H9 (cell line): Measurements from ENCODE around the gene SPEG. TPM values are rescaled to one million over a fixed set of nuclear protein-coding genes. Genes with fewer than 3 reads are reported as not detected.

ENCODE experiments used
- DNase-seq: peaks from one replicate; pipeline ENCODE4 v3.0.0-alpha.2; 2017
- H2AFZ ChIP-seq: one replicate; pipeline ENCODE4 v1.6.1; 2013; ENCODE audit warnings: mild to moderate bottlenecking, low read length, control low read depth, moderate library complexity
- H2AK5ac ChIP-seq: 2 replicates; pipeline ENCODE4 v1.6.1; 2013; ENCODE audit warnings: low read length, control low read depth, mixed read lengths; ENCODE audit not compliant: insufficient read length
- H2BK120ac ChIP-seq: one replicate; pipeline ENCODE4 v1.6.1; 2013; ENCODE audit warnings: low read depth, mild to moderate bottlenecking, low read length, control low read depth, inconsistent platforms; ENCODE audit not compliant: poor library complexity, severe bottlenecking
- H2BK12ac ChIP-seq: 2 replicates; pipeline ENCODE4 v1.6.1; 2013; ENCODE audit warnings: low read length, control low read depth, mixed read lengths, low read depth; ENCODE audit not compliant: insufficient read length
- H2BK15ac ChIP-seq: 2 replicates; pipeline ENCODE4 v1.6.1; 2013; ENCODE audit warnings: low read depth, low read length, control low read depth
- H2BK20ac ChIP-seq: one replicate; pipeline ENCODE4 v1.6.1; 2013; ENCODE audit warnings: low read depth, mild to moderate bottlenecking, low read length, control low read depth, inconsistent platforms; ENCODE audit not compliant: poor library complexity, severe bottlenecking
- H2BK5ac ChIP-seq: 2 replicates; pipeline ENCODE4 v1.6.1; 2013; ENCODE audit warnings: low read length, control low read depth, mixed read lengths; ENCODE audit not compliant: insufficient read length
- H3K14ac ChIP-seq: 2 replicates; pipeline ENCODE4 v1.6.1; 2013; ENCODE audit warnings: low read length, control low read depth; ENCODE audit not compliant: insufficient read depth
- H3K18ac ChIP-seq: 2 replicates; pipeline ENCODE4 v1.6.1; 2013; ENCODE audit warnings: low read depth, mild to moderate bottlenecking, mixed read lengths, low read length, control low read depth; ENCODE audit not compliant: insufficient read length
- H3K23ac ChIP-seq: 2 replicates; pipeline ENCODE4 v1.6.1; 2013; ENCODE audit warnings: low read length, control low read depth, mixed read lengths, low read depth; ENCODE audit not compliant: insufficient read length
- H3K23me2 ChIP-seq: 2 replicates; pipeline ENCODE4 v1.6.1; 2013; ENCODE audit warnings: low read depth, mild to moderate bottlenecking, mixed read lengths, low read length, control low read depth; ENCODE audit not compliant: insufficient read length, poor library complexity, severe bottlenecking
- H3K27ac ChIP-seq: 2 replicates; pipeline ENCODE4 v1.5.1; 2013; ENCODE audit warnings: low read length, control low read depth, mixed read lengths, low read depth; ENCODE audit not compliant: insufficient read length
- H3K27me3 ChIP-seq: 2 replicates; pipeline ENCODE4 v1.6.1; 2013; ENCODE audit warnings: low read length, control low read depth, inconsistent platforms; ENCODE audit not compliant: insufficient read depth
- H3K4ac ChIP-seq: 2 replicates; pipeline ENCODE4 v1.6.1; 2013; ENCODE audit warnings: low read depth, mild to moderate bottlenecking, control low read depth, inconsistent platforms, low read length, moderate library complexity
- H3K4me1 ChIP-seq: 2 replicates; pipeline ENCODE4 v1.6.1; 2013; ENCODE audit warnings: low read length, control low read depth, inconsistent platforms; ENCODE audit not compliant: insufficient read depth
- H3K4me2 ChIP-seq: 2 replicates; pipeline ENCODE4 v1.6.1; 2013; ENCODE audit warnings: low read length, control low read depth, mixed read lengths; ENCODE audit not compliant: insufficient read length, insufficient read depth
- H3K56ac ChIP-seq: 2 replicates; pipeline ENCODE4 v1.6.1; 2013; ENCODE audit warnings: low read depth, mild to moderate bottlenecking, mixed read lengths, low read length, control low read depth; ENCODE audit not compliant: insufficient read length
- H3K79me1 ChIP-seq: 2 replicates; pipeline ENCODE4 v1.6.1; 2013; ENCODE audit warnings: low read depth, mild to moderate bottlenecking, moderate library complexity, low read length, control low read depth, inconsistent platforms; ENCODE audit not compliant: insufficient read depth, poor library complexity, severe bottlenecking
- H3K79me2 ChIP-seq: 2 replicates; pipeline ENCODE4 v1.6.1; 2013; ENCODE audit warnings: low read length, control low read depth, inconsistent platforms; ENCODE audit not compliant: insufficient read depth
- H3K9ac ChIP-seq: 2 replicates; pipeline ENCODE4 v1.6.1; 2013; ENCODE audit warnings: low read length, control low read depth, mixed read lengths; ENCODE audit not compliant: insufficient read length; ENCODE audit errors: extremely low read depth
- H3K9me3 ChIP-seq: one replicate; pipeline ENCODE4 v1.6.1; 2013; ENCODE audit warnings: low read depth, low read length, inconsistent platforms; ENCODE audit not compliant: control insufficient read depth
- H3T11ph ChIP-seq: one replicate; pipeline ENCODE4 v1.6.1; 2013; ENCODE audit warnings: mild to moderate bottlenecking, low read length, control low read depth, inconsistent platforms
- H4K20me1 ChIP-seq: one replicate; pipeline ENCODE4 v1.6.1; 2013; ENCODE audit not compliant: control insufficient read depth, insufficient read length, insufficient read depth
- H4K5ac ChIP-seq: 2 replicates; pipeline ENCODE4 v1.6.1; 2013; ENCODE audit warnings: low read depth, mild to moderate bottlenecking, mixed read lengths, low read length, control low read depth; ENCODE audit not compliant: insufficient read length
- H4K8ac ChIP-seq: replicated peaks from 2 replicates; pipeline ENCODE4 v1.6.1; 2013; ENCODE audit warnings: low read length, control low read depth, mixed read lengths, low read depth; ENCODE audit not compliant: insufficient read length
- H4K91ac ChIP-seq: 2 replicates; pipeline ENCODE4 v1.6.1; 2013; ENCODE audit warnings: low read depth, mild to moderate bottlenecking, moderate library complexity, mixed read lengths, low read length, control low read depth; ENCODE audit not compliant: insufficient read length
- H3K27ac Mint-ChIP-seq, 3 experiments: 2 replicates in 2 of 3; 3 replicates in 1 of 3; pipeline ENCODE4 v1.8.0; 2020 to 2021; ENCODE audit warnings: mixed read lengths in 3 of 3, mild to moderate bottlenecking in 1 of 3, moderate library complexity in 1 of 3
- H3K27me3 Mint-ChIP-seq: 2 replicates; pipeline ENCODE4 v1.8.0; 2021; ENCODE audit warnings: low read depth, mild to moderate bottlenecking, moderate library complexity, mixed read lengths
- H3K36me3 Mint-ChIP-seq, 3 experiments: 2 replicates in 2 of 3; 3 replicates in 1 of 3; pipeline ENCODE4 v1.8.0; 2020 to 2021; ENCODE audit warnings: low read depth in 3 of 3, mixed read lengths in 3 of 3; ENCODE audit not compliant: insufficient read depth in 1 of 3
- H3K4me1 Mint-ChIP-seq, 2 experiments: 2 replicates each; pipeline ENCODE4 v1.8.0; 2020; ENCODE audit warnings: mixed read lengths in 2 of 2
- H3K4me3 Mint-ChIP-seq, 2 experiments: 2 replicates in 1 of 2; 3 replicates in 1 of 2; pipeline ENCODE4 v1.8.0; 2020 to 2021; ENCODE audit warnings: mild to moderate bottlenecking in 2 of 2, mixed read lengths in 2 of 2, moderate library complexity in 1 of 2
- H3K9me3 Mint-ChIP-seq, 2 experiments: 2 replicates in 1 of 2; 3 replicates in 1 of 2; pipeline ENCODE4 v1.8.0; 2020; ENCODE audit warnings: mild to moderate bottlenecking in 2 of 2, mixed read lengths in 2 of 2, moderate library complexity in 1 of 2
- WGBS: extraction: QIAGEN DNeasy Blood & Tissue Kit; methylation state at CpG from one replicate; pipeline ENCODE4 v1.1.7; 2013; ENCODE audit warnings: missing lambda C conversion rate, low lambda C conversion rate, mixed read lengths; ENCODE audit not compliant: insufficient read length; ENCODE audit errors: extremely low coverage; 5-methylcytosine and 5-hydroxymethylcytosine counted together
- total RNA-seq: library from RNA; stranded (reverse); gene quantifications from 2 replicates; pipeline ENCODE4 v1.2.1, GENCODE V29; 2021
- TF ChIP-seq, protein P1 (sequence below): fragments of 200-600 bp; sonication (generic); conservative IDR thresholded peaks from 3 replicates; pipeline ENCODE4 v1.8.0; 2021; ENCODE audit warnings: antibody characterized with exemption, mild to moderate bottlenecking

SPEG gene
- total RNA-seq, 1 experiment from 2014 or later, result 23.7 TPM

DNA sequence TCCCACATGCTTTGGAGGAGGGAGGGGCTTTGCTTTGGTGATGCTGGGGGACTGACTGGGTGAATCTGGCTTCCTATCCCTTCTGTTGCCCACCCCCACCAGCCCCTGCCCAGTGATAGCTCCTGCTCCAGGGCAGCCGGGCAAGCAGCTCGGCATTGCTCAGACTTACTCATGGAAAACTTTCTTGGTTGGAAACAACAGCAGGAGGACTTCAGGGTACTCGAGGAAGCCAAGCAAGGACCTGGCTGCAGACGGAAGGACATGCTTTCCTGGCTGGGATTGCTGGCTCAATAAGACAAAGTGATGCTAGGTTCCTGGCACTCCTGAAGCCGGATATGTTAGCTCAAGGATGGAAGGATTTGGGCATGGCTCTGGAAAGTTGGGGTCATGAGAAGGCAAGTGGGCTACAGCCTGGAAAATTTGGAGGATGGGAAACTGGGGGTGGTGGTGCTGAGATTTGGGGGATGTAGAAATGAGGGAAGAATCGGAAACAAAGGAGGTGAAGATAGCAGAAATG is 3.1 kb downstream of the SPEG start:
- H4K8ac ChIP-seq, result no peak overlapping the region
- H4K20me1 ChIP-seq, result no peaks in the 10 kb centered on the region
- Mint-ChIP-seq H3K4me1 (peaks cover 14 to 16% of the 10 kb centered on the region in 2 experiments), H3K27me3 (peaks cover 32% of the 10 kb centered on the region), H3K27ac (no peak overlapping the region), H3K9me3 (no peaks in the 10 kb centered on the region), H3K4me3 (no peak overlapping the region), H3K36me3 (no peaks in the 10 kb centered on the region)
- TF ChIP-seq, protein P1, sequence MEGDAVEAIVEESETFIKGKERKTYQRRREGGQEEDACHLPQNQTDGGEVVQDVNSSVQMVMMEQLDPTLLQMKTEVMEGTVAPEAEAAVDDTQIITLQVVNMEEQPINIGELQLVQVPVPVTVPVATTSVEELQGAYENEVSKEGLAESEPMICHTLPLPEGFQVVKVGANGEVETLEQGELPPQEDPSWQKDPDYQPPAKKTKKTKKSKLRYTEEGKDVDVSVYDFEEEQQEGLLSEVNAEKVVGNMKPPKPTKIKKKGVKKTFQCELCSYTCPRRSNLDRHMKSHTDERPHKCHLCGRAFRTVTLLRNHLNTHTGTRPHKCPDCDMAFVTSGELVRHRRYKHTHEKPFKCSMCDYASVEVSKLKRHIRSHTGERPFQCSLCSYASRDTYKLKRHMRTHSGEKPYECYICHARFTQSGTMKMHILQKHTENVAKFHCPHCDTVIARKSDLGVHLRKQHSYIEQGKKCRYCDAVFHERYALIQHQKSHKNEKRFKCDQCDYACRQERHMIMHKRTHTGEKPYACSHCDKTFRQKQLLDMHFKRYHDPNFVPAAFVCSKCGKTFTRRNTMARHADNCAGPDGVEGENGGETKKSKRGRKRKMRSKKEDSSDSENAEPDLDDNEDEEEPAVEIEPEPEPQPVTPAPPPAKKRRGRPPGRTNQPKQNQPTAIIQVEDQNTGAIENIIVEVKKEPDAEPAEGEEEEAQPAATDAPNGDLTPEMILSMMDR, result no peak
- no peak overlapping the region for H2AK5ac ChIP-seq
- H2BK20ac ChIP-seq, result no peak overlapping the region
- H3K27me3 ChIP-seq, result peaks cover 5% of the 10 kb centered on the region; the same call in 1 of the 2 replicates
- no peak overlapping the region for H3K9ac ChIP-seq
- no peak overlapping the region for H4K5ac ChIP-seq
- no peak overlapping the region for H3K56ac ChIP-seq
- H2BK5ac ChIP-seq, result no peak overlapping the region
- no peak overlapping the region for H3K27ac ChIP-seq
- no peak overlapping the region for H3K4me2 ChIP-seq
- no peak overlapping the region for H4K91ac ChIP-seq
- no peak overlapping the region for H3K18ac ChIP-seq
- H2BK120ac ChIP-seq, result no peak overlapping the region
- no peak for DNase-seq
- WGBS, result no CpG with 5 or more reads among the region's 6 CpGs
- peaks cover 9% of the 10 kb centered on the region for H3K23me2 ChIP-seq
- no peak overlapping the region for H2AFZ ChIP-seq
- no peak overlapping the region for H2BK15ac ChIP-seq
- H3K4me1 ChIP-seq, result peaks cover 2% of the 10 kb centered on the region; the same call in 1 of the 2 replicates
- H3K23ac ChIP-seq, result no peak overlapping the region
- no peaks in the 10 kb centered on the region for H3K79me2 ChIP-seq
- no peaks in the 10 kb centered on the region for H3K9me3 ChIP-seq
- no peaks in the 10 kb centered on the region for H3K79me1 ChIP-seq
- H2BK12ac ChIP-seq, result no peak overlapping the region
- H3K4ac ChIP-seq, result no peak overlapping the region
- no peak overlapping the region for H3K14ac ChIP-seq
- H3T11ph ChIP-seq, result no peak overlapping the region
